H1 (cell line): ENCODE results near the gene PLCB4. TPM values are rescaled to one million over a fixed set of nuclear protein-coding genes. Genes with fewer than 3 reads are reported as not detected.

Experiments used
- CTCF ChIA-PET: fragments of 300-600 bp; sonication (Branson Sonifier 250); formaldehyde crosslinking; loops from one replicate; lab custom pipeline; 2021; ENCODE audit not compliant: partially characterized antibody; lab: Charles Lee
- POLR2A ChIA-PET: fragments of 300-600 bp; sonication (Branson Sonifier 250); formaldehyde crosslinking; loops from one replicate; lab custom pipeline; 2021; ENCODE audit warnings: inconsistent platforms; ENCODE audit not compliant: partially characterized antibody; lab: Charles Lee
- DNase-seq, 2 experiments: peaks; one replicate each; pipeline versions ENCODE4 v3.0.0 to v3.0.0-alpha.2; 2010 to 2022; ENCODE audit warnings: low spot score in 2 of 2, low read depth in 1 of 2, mixed read lengths in 1 of 2
- FAIRE-seq: peaks from 2 replicates; lab custom pipeline; 2011; peaks lifted over from hg19 to GRCh38; lab: Jason Lieb, UNC
- H2AFZ ChIP-seq: 2 replicates; pipeline ENCODE4 v1.8.1; 2012; ENCODE audit warnings: low read length, inconsistent platforms
- H2AK5ac ChIP-seq: 2 replicates; pipeline ENCODE4 v1.6.1; 2013; ENCODE audit warnings: low read depth, low read length
- H2BK120ac ChIP-seq: replicated peaks from 2 replicates; pipeline ENCODE3; 2013; ENCODE audit warnings: low read depth, low read length, inconsistent platforms
- H2BK12ac ChIP-seq: 2 replicates; pipeline ENCODE4 v1.6.1; 2013; ENCODE audit warnings: low read depth, low read length
- H2BK15ac ChIP-seq: 2 replicates; pipeline ENCODE4 v1.6.1; 2013; ENCODE audit warnings: low read length
- H2BK20ac ChIP-seq: 2 replicates; pipeline ENCODE4 v1.6.1; 2013; ENCODE audit warnings: low read length
- H2BK5ac ChIP-seq: 2 replicates; pipeline ENCODE4 v1.6.1; 2013; ENCODE audit warnings: low read depth, low read length
- H3K14ac ChIP-seq: 2 replicates; pipeline ENCODE4 v1.6.1; 2013; ENCODE audit warnings: inconsistent platforms; ENCODE audit not compliant: insufficient read length
- H3K18ac ChIP-seq: 2 replicates; pipeline ENCODE4 v1.6.1; 2013; ENCODE audit warnings: low read length; ENCODE audit errors: extremely low read depth
- H3K23ac ChIP-seq: 2 replicates; pipeline ENCODE4 v1.6.1; 2013; ENCODE audit warnings: inconsistent platforms; ENCODE audit not compliant: insufficient read length
- H3K23me2 ChIP-seq: 2 replicates; pipeline ENCODE4 v1.6.1; 2013; ENCODE audit warnings: low read depth, low read length
- H3K27ac ChIP-seq: 2 replicates; pipeline ENCODE4 v1.6.1; 2011; ENCODE audit warnings: low read depth, low read length, inconsistent platforms
- H3K27me3 ChIP-seq, 4 experiments: replicated peaks in 1 of 4; 1 replicate in 1 of 4; 2 replicates in 3 of 4; pipeline versions ENCODE4 v1.6.1 to v1.8.1; 2011 to 2013; ENCODE audit warnings: low read length in 3 of 4, mild to moderate bottlenecking in 3 of 4, inconsistent platforms in 2 of 4, mixed read lengths in 2 of 4, moderate library complexity in 1 of 4; ENCODE audit not compliant: control insufficient read depth in 3 of 4, insufficient read depth in 3 of 4; ENCODE audit errors: extremely low read depth in 1 of 4
- H3K36me3 ChIP-seq, 4 experiments: 2 replicates each; pipeline versions ENCODE4 v1.6.1 to v1.8.1; 2011 to 2013; ENCODE audit warnings: mild to moderate bottlenecking in 4 of 4, low read length in 3 of 4, moderate library complexity in 2 of 4, control low read depth in 1 of 4, inconsistent platforms in 1 of 4; ENCODE audit not compliant: insufficient read depth in 4 of 4, control insufficient read depth in 2 of 4
- H3K4ac ChIP-seq: replicated peaks from 2 replicates; pipeline ENCODE3; 2013; ENCODE audit warnings: low read length, low read depth, mixed read lengths, inconsistent platforms; ENCODE audit not compliant: insufficient read length
- H3K4me1 ChIP-seq, 4 experiments: replicated peaks in 1 of 4; 1 replicate in 1 of 4; 2 replicates in 3 of 4; pipeline versions ENCODE4 v1.6.1 to v1.8.1; 2011 to 2013; ENCODE audit warnings: low read length in 3 of 4, inconsistent platforms in 2 of 4, mixed read lengths in 1 of 4; ENCODE audit not compliant: insufficient read depth in 4 of 4, control insufficient read depth in 3 of 4
- H3K4me2 ChIP-seq, 2 experiments: 2 replicates each; pipeline versions ENCODE4 v1.6.1 to v1.8.1; 2011 to 2013; ENCODE audit warnings: low read depth in 2 of 2, low read length in 2 of 2, control low read depth in 1 of 2, inconsistent platforms in 1 of 2, mild to moderate bottlenecking in 1 of 2; ENCODE audit not compliant: insufficient read depth in 1 of 2
- H3K4me3 ChIP-seq, 4 experiments: fragments of 200-600, 300-600 bp in 1 of 4; sonication (generic), shearing (Covaris generic), sonication (Bioruptor Twin) in 1 of 4; 2 replicates each; pipeline versions ENCODE4 v1.5.1 to v1.8.1; 2011 to 2016; ENCODE audit warnings: low read length in 4 of 4, low read depth in 3 of 4, control low read depth in 2 of 4, inconsistent platforms in 2 of 4, mild to moderate bottlenecking in 2 of 4, mixed read lengths in 1 of 4, moderate library complexity in 1 of 4; ENCODE audit not compliant: insufficient read depth in 2 of 4; ENCODE audit errors: extremely low read depth in 1 of 4
- H3K56ac ChIP-seq: replicated peaks from 2 replicates; pipeline ENCODE3; 2013; ENCODE audit warnings: low read depth, mild to moderate bottlenecking, mixed read lengths, low read length, inconsistent platforms; ENCODE audit not compliant: insufficient read length
- H3K79me1 ChIP-seq: 2 replicates; pipeline ENCODE4 v1.6.1; 2013; ENCODE audit warnings: low read depth, low read length, control low read depth
- H3K79me2 ChIP-seq, 2 experiments: 2 replicates each; pipeline versions ENCODE4 v1.6.1 to v1.8.1; 2012 to 2013; ENCODE audit warnings: low read length in 2 of 2, mild to moderate bottlenecking in 2 of 2, inconsistent platforms in 1 of 2; ENCODE audit not compliant: insufficient read depth in 2 of 2, control insufficient read depth in 1 of 2
- H3K9ac ChIP-seq, 4 experiments: replicated peaks in 1 of 4; 1 replicate in 1 of 4; 2 replicates in 3 of 4; pipeline versions ENCODE4 v1.6.1 to v1.8.1; 2011 to 2013; ENCODE audit warnings: low read depth in 3 of 4, low read length in 3 of 4, control low read depth in 2 of 4, mild to moderate bottlenecking in 2 of 4, moderate library complexity in 2 of 4, inconsistent platforms in 1 of 4; ENCODE audit errors: extremely low read depth in 1 of 4
- H3K9me3 ChIP-seq, 2 experiments: 2 replicates each; pipeline versions ENCODE4 v1.6.1 to v1.8.1; 2012 to 2013; ENCODE audit warnings: mild to moderate bottlenecking in 2 of 2, moderate library complexity in 2 of 2, control low read depth in 1 of 2, inconsistent platforms in 1 of 2, low read depth in 1 of 2, low read length in 1 of 2, mixed read lengths in 1 of 2; ENCODE audit not compliant: insufficient read depth in 2 of 2
- H4K20me1 ChIP-seq, 2 experiments: replicated peaks in 1 of 2; 2 replicates each; pipeline versions ENCODE3 to v1.8.1; 2011 to 2013; ENCODE audit warnings: inconsistent platforms in 2 of 2, low read length in 2 of 2, mild to moderate bottlenecking in 1 of 2; ENCODE audit not compliant: insufficient read depth in 2 of 2, control insufficient read depth in 1 of 2
- H4K5ac ChIP-seq: 2 replicates; pipeline ENCODE4 v1.6.1; 2013; ENCODE audit warnings: low read length, low read depth, mixed read lengths, inconsistent platforms; ENCODE audit not compliant: insufficient read length
- H4K8ac ChIP-seq: 2 replicates; pipeline ENCODE4 v1.8.0; 2013; ENCODE audit warnings: mild to moderate bottlenecking, moderate library complexity, low read length, inconsistent platforms; ENCODE audit not compliant: insufficient read depth; ENCODE audit errors: extremely low read depth
- H4K91ac ChIP-seq: replicated peaks from 2 replicates; pipeline ENCODE3; 2013; ENCODE audit warnings: low read length, mixed read lengths, inconsistent platforms; ENCODE audit not compliant: insufficient read length
- CREB1 ChIP-seq: IDR thresholded peaks from 2 replicates; pipeline ENCODE4 v1.6.1; 2012; ENCODE audit warnings: inconsistent platforms
- CTBP2 ChIP-seq: IDR thresholded peaks from 2 replicates; pipeline ENCODE4 v1.7.0; 2011; ENCODE audit warnings: borderline replicate concordance, mild to moderate bottlenecking, moderate library complexity, mixed read lengths, low read length; ENCODE audit not compliant: insufficient read depth, insufficient read length
- GABPA ChIP-seq: IDR thresholded peaks from 2 replicates; pipeline ENCODE4 v1.6.1; 2011; ENCODE audit warnings: mild to moderate bottlenecking, low read length, moderate library complexity, borderline replicate concordance; ENCODE audit not compliant: insufficient read depth
- GTF2F1 ChIP-seq: IDR thresholded peaks from 2 replicates; pipeline ENCODE4 v1.6.1; 2012; ENCODE audit warnings: low read depth, low read length, improper control_type of control experiment, borderline replicate concordance
- NANOG ChIP-seq: IDR thresholded peaks from 2 replicates; pipeline ENCODE4 v1.6.1; 2011; ENCODE audit warnings: low read length, low read depth, mild to moderate bottlenecking, inconsistent platforms; ENCODE audit not compliant: insufficient read depth, poor library complexity, severe bottlenecking
- PHF8 ChIP-seq: fragments of 200-600 bp; sonication (generic); conservative IDR thresholded peaks from 2 replicates; pipeline ENCODE4 v1.7.1; 2012; ENCODE audit warnings: low read depth, mild to moderate bottlenecking, inconsistent platforms, low read length, moderate library complexity
- RFX5 ChIP-seq: IDR thresholded peaks from 2 replicates; pipeline ENCODE4 v1.6.1; 2011; ENCODE audit warnings: low read depth, low read length, improper control_type of control experiment, borderline replicate concordance
- TCF12 ChIP-seq: IDR thresholded peaks from 2 replicates; pipeline ENCODE4 v1.6.1; 2011; ENCODE audit warnings: low read depth, mild to moderate bottlenecking, low read length
- WGBS, 2 experiments: shearing (Covaris generic) in 1 of 2; methylation state at CpG; one replicate each; pipeline versions ENCODE4 v1.1.6 to v1.1.7; 2013 to 2015; ENCODE audit warnings: low lambda C conversion rate in 2 of 2, mixed read lengths in 2 of 2, inconsistent platforms in 1 of 2, low coverage in 1 of 2, missing lambda C conversion rate in 1 of 2; ENCODE audit not compliant: insufficient replicate concordance in 2 of 2, insufficient coverage in 1 of 2, insufficient read length in 1 of 2; ENCODE audit errors: extremely low coverage in 1 of 2, missing lambda C conversion rate in 1 of 2; 5-methylcytosine and 5-hydroxymethylcytosine counted together
- polyA plus RNA-seq, 7 experiments: library from polyadenylated mRNA; depleted of rRNA in 3 of 7; stranded (reverse) in 5 of 7; unstranded in 2 of 7; fragments of >200 nt in 5 of 7; fragments of 200-250 nt in 2 of 7; gene quantifications; 1 replicate in 5 of 7; 2 replicates in 1 of 7; 4 replicates in 1 of 7; pipeline versions ENCODE4 v1.2.1 to v1.2.3, GENCODE V29; 2011 to 2013; ENCODE audit warnings: missing spikeins in 2 of 7, mixed read lengths in 2 of 7
- total RNA-seq: library from RNA; stranded (reverse); fragmentation: NEBNext Ultra II Directional; extraction: Animal tissue kit (Norgen Biotek cat#: 25700); gene quantifications from 2 replicates; pipeline ENCODE4 v1.2.1, GENCODE V29; 2021

Gene PLCB4
- total and polyA plus RNA-seq, 2 of the 8 experiments (the other 6 are each of a cell fraction or from before 2014, with no cell fraction given), result 3.2 to 14.1 TPM

DNA sequence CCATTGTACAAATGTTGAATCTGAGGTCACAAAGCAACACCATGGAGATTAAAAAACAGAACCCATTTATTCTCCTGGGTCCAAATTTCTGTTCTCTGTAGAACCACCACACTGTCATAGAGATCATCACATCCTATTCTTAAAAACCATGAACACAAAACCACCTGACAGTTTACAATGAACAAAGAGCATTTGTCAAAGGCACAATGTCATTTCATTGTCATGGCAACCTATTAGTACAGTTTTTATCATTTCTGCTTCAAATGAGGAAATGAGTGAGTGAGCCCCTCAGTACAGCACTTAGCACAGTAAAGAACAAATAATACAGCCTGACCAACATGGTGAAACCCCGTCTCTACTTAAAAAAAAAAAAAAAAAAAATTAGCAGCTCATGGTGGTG lies 422.4 kb downstream of the PLCB4 start:
- CTCF ChIA-PET, result interaction anchor here (1.2 to 1.4 kb wide), 5 partner anchors 12 to 119 kb away, joined by 3 to 5 read pairs (median 3); no protein-coding TSS in a partner anchor
- Histone ChIP-seq H3K14ac (no peak overlapping the region), H4K20me1 (no peaks in the 10 kb centered on the region), H3K4me3 (no peak overlapping the region), H4K8ac (no peak overlapping the region), H3K9me3 (no peaks in the 10 kb centered on the region; a peak in 1 of 4 replicates), H2BK12ac (no peak overlapping the region), H3K23me2 (no peaks in the 10 kb centered on the region), H4K5ac (no peak overlapping the region), H3K23ac (no peak overlapping the region), H3K9ac (no peak overlapping the region), H3K79me2 (no peaks in the 10 kb centered on the region), H3K36me3 (no peaks in the 10 kb centered on the region), H3K18ac (no peak overlapping the region), H3K27me3 (no peaks in the 10 kb centered on the region), H3K27ac (no peak overlapping the region), H3K4me2 (no peak overlapping the region), H3K4me1 (no peaks in the 10 kb centered on the region), H2BK15ac (no peak overlapping the region), H4K91ac (no peak overlapping the region), H3K4ac (no peak overlapping the region), H3K79me1 (no peaks in the 10 kb centered on the region), H2BK5ac (no peak overlapping the region), H3K56ac (no peak overlapping the region), H2AK5ac (no peak overlapping the region), H2BK120ac (no peak overlapping the region), H2BK20ac (no peak overlapping the region), H2AFZ (no peak overlapping the region)
- WGBS, 2 experiments, result no CpG with 5 or more reads among the region's 1 CpG
- POLR2A ChIA-PET, result no interaction called here
- DNase-seq, result no peak
- no peak for FAIRE-seq
- no peak for TF ChIP-seq RFX5
- TF ChIP-seq PHF8, result no peak
- no peak for TF ChIP-seq CTBP2
- TF ChIP-seq TCF12, result no peak
- no peak for TF ChIP-seq GABPA
- TF ChIP-seq GTF2F1, result no peak
- TF ChIP-seq NANOG, result no peak
- TF ChIP-seq CREB1, result no peak
